Esophagus (tissue), 2 donors: ENCODE measurements around the gene CD200. TPM values are rescaled to one million over a fixed set of nuclear protein-coding genes. Genes with fewer than 3 reads are reported as not detected.

Source experiments
- H3K27ac ChIP-seq, 2 donors: one replicate each; pipeline ENCODE4 v1.5.1; 2013; ENCODE audit warnings: low read depth in 2 of 2, mild to moderate bottlenecking in 2 of 2, inconsistent platforms in 1 of 2, low read length in 1 of 2, moderate library complexity in 1 of 2
- H3K27me3 ChIP-seq, 2 donors: one replicate each; pipeline ENCODE4 v1.6.1; 2013; ENCODE audit warnings: low read length in 2 of 2, control low read depth in 1 of 2, mild to moderate bottlenecking in 1 of 2; ENCODE audit not compliant: insufficient read depth in 2 of 2, control insufficient read depth in 1 of 2
- H3K36me3 ChIP-seq, 2 donors: one replicate each; pipeline ENCODE4 v1.6.1; 2013; ENCODE audit warnings: low read length in 1 of 2; ENCODE audit not compliant: control insufficient read depth in 2 of 2, insufficient read depth in 2 of 2
- H3K4me1 ChIP-seq, 2 donors: one replicate each; pipeline ENCODE4 v1.6.1; 2013; ENCODE audit warnings: low read length in 1 of 2; ENCODE audit not compliant: control insufficient read depth in 2 of 2, insufficient read depth in 2 of 2
- H3K4me3 ChIP-seq, 2 donors: one replicate each; pipeline ENCODE4 v1.5.1; 2013; ENCODE audit warnings: low read length in 2 of 2, mild to moderate bottlenecking in 2 of 2, low read depth in 1 of 2, moderate library complexity in 1 of 2
- H3K9me3 ChIP-seq, 2 donors: one replicate each; pipeline ENCODE4 v1.6.1; 2013; ENCODE audit warnings: mild to moderate bottlenecking in 2 of 2, low read depth in 1 of 2, low read length in 1 of 2, moderate library complexity in 1 of 2; ENCODE audit not compliant: control insufficient read depth in 2 of 2, insufficient read depth in 1 of 2
- WGBS, 2 donors: extraction: QIAGEN DNeasy Blood & Tissue Kit; methylation state at CpG; one replicate each; pipeline ENCODE4 v1.1.7; 2013; 5-methylcytosine and 5-hydroxymethylcytosine counted together
- polyA plus RNA-seq, 2 donors: library from polyadenylated mRNA; stranded (reverse); fragments of 200-250 nt; gene quantifications; one replicate each; pipeline ENCODE4 v1.2.3, GENCODE V29; 2013
- donor health status: healthy with polysubstance abuse.
- donor health status: Bipolar disorder and iron deficiency.

The CD200 gene
- polyA plus RNA-seq, 2 donors = 0.90 to 3.0 TPM

- Histone ChIP-seq H3K9me3 (no peaks in the 10 kb centered on the region), H3K36me3 (no peaks in the 10 kb centered on the region), H3K4me3 (peak overlapping the region in 1 of 2 donors; percentile 37), H3K27me3 (no peaks in the 10 kb centered on the region), H3K4me1 (no peaks in the 10 kb centered on the region), H3K27ac (peak overlapping the region; percentile 81 to 93)
- WGBS, 2 donors = 43 to 67% methylated on average over 7 of the region's 7 CpGs
Measured at GRCh38 chr3:112379020-112379690, 46.2 kb downstream of the CD200 start.

GRCh38 chr3:112381673-112382542 is 49.0 kb downstream of the CD200 start:
- no peaks in the 10 kb centered on the region for H3K4me1 ChIP-seq
- no peaks in the 10 kb centered on the region for H3K27me3 ChIP-seq
- 79 to 84% methylated on average over 7 of the region's 7 CpGs for WGBS, 2 donors
- no peaks in the 10 kb centered on the region for H3K36me3 ChIP-seq
- H3K9me3 ChIP-seq = no peaks in the 10 kb centered on the region
- H3K4me3 ChIP-seq = no peak overlapping the region
- H3K27ac ChIP-seq = no peak overlapping the region

- Histone ChIP-seq H3K9me3 (no peaks in the 10 kb centered on the region), H3K36me3 (no peaks in the 10 kb centered on the region), H3K4me1 (no peaks in the 10 kb centered on the region), H3K27me3 (no peaks in the 10 kb centered on the region), H3K27ac (peak overlapping the region in 1 of 2 donors; percentile 13), H3K4me3 (no peak overlapping the region)
- 83% methylated on average over 7 of the region's 7 CpGs for WGBS, 2 donors
Measured at GRCh38 chr3:112382543-112383160, 49.7 kb downstream of the CD200 start.

GRCh38 chr3:112384769-112385168 is 51.8 kb downstream of the CD200 start:
- Histone ChIP-seq H3K27ac (no peak overlapping the region), H3K36me3 (no peaks in the 10 kb centered on the region), H3K4me1 (no peaks in the 10 kb centered on the region), H3K9me3 (no peaks in the 10 kb centered on the region), H3K27me3 (no peaks in the 10 kb centered on the region), H3K4me3 (no peak overlapping the region)

- no peak overlapping the region for H3K4me3 ChIP-seq
- no peak overlapping the region for H3K27ac ChIP-seq
Measured at GRCh38 chr3:112388972-112389371, 56.0 kb downstream of the CD200 start.

GRCh38 chr3:112389961-112390360 is 57.0 kb downstream of the CD200 start:
- no peak overlapping the region for H3K27ac ChIP-seq
- H3K4me3 ChIP-seq = no peak overlapping the region
- H3K9me3 ChIP-seq = no peaks in the 10 kb centered on the region
- H3K27me3 ChIP-seq = no peaks in the 10 kb centered on the region
- H3K36me3 ChIP-seq = no peaks in the 10 kb centered on the region
- H3K4me1 ChIP-seq = no peaks in the 10 kb centered on the region

More at GRCh38 chr3:112388972-112389371, 56.0 kb downstream of the CD200 start:
- Histone ChIP-seq H3K9me3 (no peaks in the 10 kb centered on the region), H3K36me3 (no peaks in the 10 kb centered on the region), H3K4me1 (no peaks in the 10 kb centered on the region), H3K27me3 (no peaks in the 10 kb centered on the region)

GRCh38 chr3:112390783-112391641 is 58.1 kb downstream of the CD200 start:
- H3K4me1 ChIP-seq = no peaks in the 10 kb centered on the region
- WGBS, 2 donors = 27 to 32% methylated on average over 4 of the region's 4 CpGs
- H3K4me3 ChIP-seq = no peak overlapping the region
- H3K27me3 ChIP-seq = no peaks in the 10 kb centered on the region
- H3K36me3 ChIP-seq = no peaks in the 10 kb centered on the region
- peak overlapping the region; percentile 45 to 76 for H3K27ac ChIP-seq
- no peaks in the 10 kb centered on the region for H3K9me3 ChIP-seq

- H3K36me3 ChIP-seq = no peaks in the 10 kb centered on the region
- no peaks in the 10 kb centered on the region for H3K4me1 ChIP-seq
- H3K9me3 ChIP-seq = no peaks in the 10 kb centered on the region
- H3K27ac ChIP-seq = peak overlapping the region; percentile 45 to 76
- no peaks in the 10 kb centered on the region for H3K27me3 ChIP-seq
- no peak overlapping the region for H3K4me3 ChIP-seq
- whole genome bisulfite sequencing, 2 donors = 86 to 91% methylated on average over 3 of the region's 3 CpGs
Measured at GRCh38 chr3:112391648-112392047, 58.7 kb downstream of the CD200 start.
